GM21723 (cell line): Measurements from ENCODE around the gene SCO1.

Experiments used
- ATAC-seq: cut with Tn5 transposase; IDR thresholded peaks from one replicate; pipeline ENCODE4 v1.9.1; 2021; ENCODE audit warnings: mild to moderate bottlenecking, moderate library complexity; ENCODE audit not compliant: unreplicated experiment

SCO1 gene

GRCh38 chr17:10657148-10657547 lies 40.2 kb downstream of the SCO1 start, which contains the start of gene MYH3:
TSS of gene MYH3 (minus strand) at chr17:10657309. CDS start at chr17:10655064, 2,245 bp downstream.
- ATAC-seq = no peak

- ATAC-seq = no peak
These were observed 43.3 kb downstream of the SCO1 start for GRCh38 chr17:10653987-10654386.

GRCh38 chr17:10652984-10653659 lies 44.2 kb downstream of the SCO1 start:
- ATAC-seq = peak; percentile 56

GRCh38 chr17:10651927-10652326 lies 45.4 kb downstream of the SCO1 start:
- ATAC-seq = no peak

- ATAC-seq = no peak
These were observed 47.7 kb downstream of the SCO1 start for GRCh38 chr17:10649602-10650001.

- no peak for ATAC-seq
These were observed 48.4 kb downstream of the SCO1 start for GRCh38 chr17:10648956-10649355.

GRCh38 chr17:10648381-10648780 lies 49.0 kb downstream of the SCO1 start:
- ATAC-seq = no peak

GRCh38 chr17:10646392-10646990 lies 50.8 kb downstream of the SCO1 start:
- ATAC-seq = no peak

GRCh38 chr17:10640475-10640874 lies 56.9 kb downstream of the SCO1 start:
- no peak for ATAC-seq

- no peak for ATAC-seq
These were observed 59.2 kb downstream of the SCO1 start for GRCh38 chr17:10638151-10638550.

- ATAC-seq = no peak
These were observed 62.0 kb downstream of the SCO1 start for GRCh38 chr17:10635290-10635689.

- ATAC-seq = peak; percentile 95
These were observed 63.5 kb downstream of the SCO1 start for GRCh38 chr17:10633738-10634379.

- ATAC-seq = no peak
These were observed 65.6 kb downstream of the SCO1 start for GRCh38 chr17:10631701-10632100.

GRCh38 chr17:10631048-10631700 lies 66.2 kb downstream of the SCO1 start:
- ATAC-seq = no peak

- ATAC-seq = no peak
These were observed 67.6 kb downstream of the SCO1 start for GRCh38 chr17:10629706-10630105.

GRCh38 chr17:10628756-10629155 lies 68.6 kb downstream of the SCO1 start:
- ATAC-seq = no peak

GRCh38 chr17:10626390-10626789 lies 70.9 kb downstream of the SCO1 start:
- ATAC-seq = no peak

GRCh38 chr17:10624969-10625368 lies 72.4 kb downstream of the SCO1 start:
- ATAC-seq = no peak

GRCh38 chr17:10623737-10624338 lies 73.5 kb downstream of the SCO1 start:
- no peak for ATAC-seq

- ATAC-seq = no peak
These were observed 74.5 kb downstream of the SCO1 start for GRCh38 chr17:10622617-10623485.
